ENCODE data around the gene ANKS6. TPM values are rescaled to one million over a fixed set of nuclear protein-coding genes. Genes with fewer than 3 reads are reported as not detected.
"Not testable (repeated sequence)": the region's sequence is repeated elsewhere in the genome, so short reads cannot be mapped to it uniquely, and the experiment has no call there.

Gene ANKS6
- total and polyA plus RNA-seq, 2 experiments from 2014 or later, result 25.5 to 40.3 TPM

- H3K27me3 ChIP-seq, result no peaks in the 10 kb centered on the region
- no peak overlapping the region for H3K27ac ChIP-seq
- no peaks in the 10 kb centered on the region for H3K4me1 ChIP-seq (ENCODE audit: low read depth)
- no peaks in the 10 kb centered on the region for H3K9me3 ChIP-seq (ENCODE audit: low read depth)
- no peaks in the 10 kb centered on the region for H3K36me3 ChIP-seq
- no peak for TF ChIP-seq CTCF (IDR thresholded peaks at IDR 0.05; ENCODE audit: low read depth, low read length)
- H3K4me3 ChIP-seq, result no peak overlapping the region
- DNase-seq (ENCODE audit: low read depth in 1 of 2, low spot score in 1 of 2), result no peak
Measured at GRCh38 chr9:98690686-98691085, 105.7 kb downstream of the ANKS6 start.

DNA sequence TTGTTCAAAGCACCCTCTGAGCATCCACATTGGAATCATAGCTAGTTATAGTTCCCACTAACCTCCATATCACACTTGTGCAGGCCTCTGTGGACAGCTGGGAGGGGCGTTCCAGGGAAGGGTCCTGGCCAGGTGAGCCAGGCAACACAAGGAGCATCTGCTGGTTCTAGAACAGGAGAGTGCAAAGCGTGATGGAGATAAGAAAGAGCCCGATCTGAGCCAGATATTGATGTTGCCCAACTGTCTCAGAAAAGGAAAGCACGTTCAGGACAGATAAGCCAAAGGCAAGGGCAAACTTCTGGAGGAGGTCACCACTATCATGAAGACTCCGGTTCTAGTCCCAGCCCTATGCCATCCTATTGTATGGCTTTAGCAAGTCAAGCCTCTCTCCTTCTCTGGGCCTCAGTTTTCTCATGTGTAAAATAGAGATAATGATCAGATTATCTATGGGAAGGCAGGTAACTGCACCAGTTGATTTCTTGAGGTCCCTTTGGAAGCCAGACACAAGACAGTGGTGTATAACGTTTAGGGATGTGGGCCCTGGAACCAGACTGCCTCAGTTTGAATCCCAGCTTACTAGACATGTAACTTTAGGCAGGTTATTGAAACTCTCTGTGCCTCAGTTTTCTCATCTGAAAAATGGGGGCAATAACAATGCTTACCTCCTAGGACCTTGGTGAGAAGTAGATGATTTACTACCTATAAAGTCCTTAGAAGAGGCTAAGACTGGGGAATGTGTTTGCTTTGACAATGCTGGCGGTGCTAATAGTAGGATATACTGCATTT, 107.5 kb downstream of the ANKS6 start:
- Histone ChIP-seq H3K36me3 (no peaks in the 10 kb centered on the region), H3K27ac (no peak overlapping the region), H3K27me3 (no peaks in the 10 kb centered on the region), H3K4me1 (ENCODE audit: low read depth) (no peaks in the 10 kb centered on the region), H3K9me3 (ENCODE audit: low read depth) (no peaks in the 10 kb centered on the region), H3K4me3 (no peak overlapping the region)
- no peak for TF ChIP-seq CTCF (IDR thresholded peaks at IDR 0.05; ENCODE audit: low read depth, low read length)
- DNase-seq (ENCODE audit: low read depth in 1 of 2, low spot score in 1 of 2), result no peak

DNA sequence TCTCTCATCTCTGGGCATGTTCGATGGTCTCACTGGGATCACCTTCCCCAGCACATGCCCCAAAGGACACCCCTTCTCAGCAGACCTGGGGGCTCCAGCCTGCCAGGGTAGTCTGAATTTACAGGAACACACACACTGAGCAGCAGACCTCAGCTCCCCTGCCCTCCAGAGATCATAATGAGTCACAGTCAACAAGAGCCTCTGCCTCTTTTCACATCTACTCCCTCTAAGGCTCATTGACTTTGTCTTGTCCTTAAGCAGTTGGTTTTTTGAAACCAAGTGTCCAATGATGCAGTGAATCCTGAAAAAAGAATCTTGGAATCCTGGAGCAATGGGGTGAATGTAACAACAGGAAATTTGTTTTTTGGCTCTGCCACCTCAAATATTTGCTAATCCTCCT, 108.4 kb downstream of the ANKS6 start:
- TF ChIP-seq CTCF (IDR thresholded peaks at IDR 0.05; ENCODE audit: low read depth, low read length), result no peak

GRCh38 chr9:98686961-98687855, 109.1 kb downstream of the ANKS6 start:
- no peak for DNase-seq (ENCODE audit: low read depth in 1 of 2, low spot score in 1 of 2)
- H3K36me3 ChIP-seq, result no peaks in the 10 kb centered on the region
- no peaks in the 10 kb centered on the region for H3K9me3 ChIP-seq (ENCODE audit: low read depth)
- no peaks in the 10 kb centered on the region for H3K4me1 ChIP-seq (ENCODE audit: low read depth)
- no peaks in the 10 kb centered on the region for H3K27me3 ChIP-seq
- no peak overlapping the region for H3K27ac ChIP-seq
- no peak for TF ChIP-seq CTCF (IDR thresholded peaks at IDR 0.05; ENCODE audit: low read depth, low read length)
- no peak overlapping the region for H3K4me3 ChIP-seq

More for the DNA sequence above, 108.4 kb downstream of the ANKS6 start:
- Histone ChIP-seq H3K9me3 (ENCODE audit: low read depth) (no peaks in the 10 kb centered on the region), H3K27me3 (no peaks in the 10 kb centered on the region), H3K4me1 (ENCODE audit: low read depth) (no peaks in the 10 kb centered on the region), H3K27ac (no peak overlapping the region), H3K4me3 (no peak overlapping the region), H3K36me3 (no peaks in the 10 kb centered on the region)
- no peak for DNase-seq (ENCODE audit: low read depth in 1 of 2, low spot score in 1 of 2)

GRCh38 chr9:98684816-98685215, 111.5 kb downstream of the ANKS6 start:
- H3K27me3 ChIP-seq; H3K9me3 ChIP-seq (ENCODE audit: low read depth); H3K36me3 ChIP-seq; H3K27ac ChIP-seq; DNase-seq (ENCODE audit: low read depth in 1 of 2, low spot score in 1 of 2); H3K4me3 ChIP-seq; H3K4me1 ChIP-seq (ENCODE audit: low read depth): not testable (repeated sequence)

Other genes starting within 250 kb of the ANKS6 start
- gene GABBR2, start 87.6 kb downstream of the ANKS6 start, total RNA-seq, result 0.06 TPM in 1 of 2 replicates, not detected in the other
- gene GABBR2, start 87.6 kb downstream of the ANKS6 start, polyA plus RNA-seq, result 0.11 TPM in 1 of 2 replicates, not detected in the other
- 5.8 and 19.7 TPM in 2 replicates for gene GALNT12, start 11.1 kb upstream of the ANKS6 start, total RNA-seq
- 4.2 and 12.5 TPM in 2 replicates for gene GALNT12, start 11.1 kb upstream of the ANKS6 start, polyA plus RNA-seq
- 0.39 and 0.74 TPM in 2 replicates for gene COL15A1, start 147.4 kb upstream of the ANKS6 start, total RNA-seq
- 0.99 and 1.3 TPM in 2 replicates for gene COL15A1, start 147.4 kb upstream of the ANKS6 start, polyA plus RNA-seq